Activated CD4-positive, alpha-beta T cell treated with anti-CD3 and anti-CD28 coated beads for 48 hours (primary cell): Measurements from ENCODE around the gene LRRC45.
"Not testable (repeated sequence)": the region's sequence is repeated elsewhere in the genome, so short reads cannot be mapped to it uniquely, and the experiment has no call there.

Experiments
- DNase-seq: peaks from one replicate; pipeline ENCODE4 v3.0.0-alpha.2; 2020

Gene LRRC45

GRCh38 chr17:82036634-82037091 is 13.6 kb downstream of the LRRC45 start:
- no peak for DNase-seq

- DNase-seq, result peak; percentile 97
These were observed 14.2 kb downstream of the LRRC45 start, which contains the start of gene DCXR for GRCh38 chr17:82037092-82037888. TSS of gene DCXR (minus strand) at chr17:82037697. CDS start at chr17:82037682, 15 bp downstream.

- no peak for DNase-seq
These were observed 14.7 kb downstream of the LRRC45 start for GRCh38 chr17:82037889-82038195.

GRCh38 chr17:82038796-82039409 is 15.8 kb downstream of the LRRC45 start:
- DNase-seq, result not testable (repeated sequence)

GRCh38 chr17:82039695-82040299 is 16.7 kb downstream of the LRRC45 start:
- no peak for DNase-seq

GRCh38 chr17:82041144-82041814 is 18.2 kb downstream of the LRRC45 start:
- DNase-seq, result no peak

GRCh38 chr17:82042649-82043048 is 19.5 kb downstream of the LRRC45 start:
- no peak for DNase-seq

- DNase-seq, result no peak
These were observed 20.4 kb downstream of the LRRC45 start for GRCh38 chr17:82043507-82043906.

- no peak for DNase-seq
These were observed 22.9 kb downstream of the LRRC45 start for GRCh38 chr17:82045936-82046484.

- no peak for DNase-seq
These were observed 23.8 kb downstream of the LRRC45 start for GRCh38 chr17:82046903-82047302.

- DNase-seq, result no peak
These were observed 24.3 kb downstream of the LRRC45 start for GRCh38 chr17:82047379-82047778.

GRCh38 chr17:82047914-82048570 is 24.9 kb downstream of the LRRC45 start:
- DNase-seq, result no peak

- DNase-seq, result no peak
These were observed 25.5 kb downstream of the LRRC45 start for GRCh38 chr17:82048571-82048971.

- no peak for DNase-seq
These were observed 26.0 kb downstream of the LRRC45 start for GRCh38 chr17:82049106-82049505.

GRCh38 chr17:82049521-82049971 is 26.4 kb downstream of the LRRC45 start:
- DNase-seq, result no peak

- DNase-seq, result no peak
These were observed 27.2 kb downstream of the LRRC45 start for GRCh38 chr17:82050152-82050760.

- DNase-seq, result no peak
These were observed 27.9 kb downstream of the LRRC45 start for GRCh38 chr17:82050761-82051641.

- peak; percentile 87 for DNase-seq
These were observed 28.9 kb downstream of the LRRC45 start, which contains the start of the genes GPS1 and RFNG for GRCh38 chr17:82051776-82052637. TSS of gene GPS1 (plus strand) at chr17:82051898. CDS start at chr17:82051932, 34 bp downstream. TSS of gene RFNG (minus strand) at chr17:82051811. CDS start at chr17:82051766, 45 bp downstream.

GRCh38 chr17:82052638-82053059 is 29.5 kb downstream of the LRRC45 start:
- DNase-seq, result no peak

- no peak for DNase-seq
These were observed 30.0 kb downstream of the LRRC45 start for GRCh38 chr17:82053130-82053529.
